Endometrial microvascular endothelial cells (primary cell): Measurements from ENCODE around the gene RNU5B-1. TPM values are rescaled to one million over a fixed set of nuclear protein-coding genes. Genes with fewer than 3 reads are reported as not detected.

Source experiments
- in situ Hi-C: cut with HindIII; loops from 2 replicates; pipeline ENCODE4 v1.10.0; 2017; ENCODE audit warnings: low sequenced_read_pairs, low pct_unique_long_range_greater_than_20kb; ENCODE audit errors: inconsistent ontology term
- total RNA-seq: library from RNA; depleted of rRNA; stranded (reverse); fragments of >200 nt; gene quantifications from one replicate; pipeline ENCODE4 v1.2.3, GENCODE V29; 2015; ENCODE audit errors: inconsistent ontology term

Gene RNU5B-1
- total RNA-seq, 1 donor from 2014 or later = not detected

DNA sequence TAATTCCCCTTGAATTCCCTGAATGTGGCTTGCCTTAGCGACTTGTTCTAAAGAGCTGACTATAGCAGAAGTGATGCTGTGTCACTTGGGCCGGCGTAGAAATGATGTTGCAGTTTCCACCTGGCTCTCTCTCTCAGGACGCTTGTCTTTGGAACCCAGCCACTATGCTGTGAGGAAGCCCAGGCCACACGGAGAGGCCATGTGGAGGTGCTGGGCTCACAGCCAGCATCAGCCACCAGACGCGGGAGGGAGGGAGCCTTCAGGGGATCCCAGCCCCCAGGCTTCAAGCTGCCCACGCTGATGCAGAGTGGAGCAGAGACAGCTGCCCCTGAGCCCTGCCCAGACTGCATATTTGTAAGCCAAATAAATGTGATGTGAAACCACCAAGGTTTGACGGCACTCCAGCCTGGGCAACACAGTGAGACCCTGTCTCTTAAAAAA is 18.6 kb downstream of the RNU5B-1 start:
- in situ Hi-C loops = no loop called here

DNA sequence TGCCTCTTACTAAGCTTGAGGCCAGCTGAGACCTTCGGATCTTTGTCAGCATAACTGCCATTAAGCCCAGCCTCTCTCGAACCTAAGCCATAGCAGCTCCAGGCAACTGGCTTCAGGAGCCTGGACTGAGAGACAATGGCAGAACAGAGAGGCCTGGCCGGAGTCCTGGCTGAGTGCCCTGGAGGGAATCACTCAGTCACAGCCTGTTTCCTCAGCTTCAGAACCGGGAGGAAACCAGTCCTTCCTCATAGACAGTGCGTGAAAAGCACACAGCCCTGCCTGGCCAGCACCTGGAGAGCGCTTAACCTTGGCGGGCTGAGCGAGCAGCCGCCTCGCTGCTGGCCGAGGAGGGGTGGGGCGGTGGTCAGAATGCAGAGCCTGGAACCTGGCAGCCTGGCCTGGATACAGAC is 21.6 kb downstream of the RNU5B-1 start:
- in situ Hi-C loops = no loop called here

DNA sequence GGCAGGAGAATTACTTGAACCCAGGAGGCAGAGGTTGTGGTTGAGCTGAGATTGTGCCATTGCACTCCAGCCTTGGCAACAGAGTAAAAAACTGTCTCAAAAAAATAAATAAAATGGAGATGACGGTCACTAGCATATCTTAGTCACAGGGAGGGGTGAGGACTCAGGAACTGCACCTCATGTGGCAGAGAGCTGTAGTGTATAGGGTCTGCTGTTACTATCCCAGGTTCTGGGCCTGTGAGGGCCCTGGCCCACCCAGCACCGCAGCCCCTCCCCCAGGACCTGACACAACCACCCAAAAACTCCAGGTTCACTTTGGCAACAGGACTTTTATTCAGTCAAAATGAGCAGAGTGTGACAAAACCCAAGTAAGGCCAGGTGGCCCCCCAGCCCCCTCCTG is 22.3 kb downstream of the RNU5B-1 start:
- in situ Hi-C loops = no loop called here

DNA sequence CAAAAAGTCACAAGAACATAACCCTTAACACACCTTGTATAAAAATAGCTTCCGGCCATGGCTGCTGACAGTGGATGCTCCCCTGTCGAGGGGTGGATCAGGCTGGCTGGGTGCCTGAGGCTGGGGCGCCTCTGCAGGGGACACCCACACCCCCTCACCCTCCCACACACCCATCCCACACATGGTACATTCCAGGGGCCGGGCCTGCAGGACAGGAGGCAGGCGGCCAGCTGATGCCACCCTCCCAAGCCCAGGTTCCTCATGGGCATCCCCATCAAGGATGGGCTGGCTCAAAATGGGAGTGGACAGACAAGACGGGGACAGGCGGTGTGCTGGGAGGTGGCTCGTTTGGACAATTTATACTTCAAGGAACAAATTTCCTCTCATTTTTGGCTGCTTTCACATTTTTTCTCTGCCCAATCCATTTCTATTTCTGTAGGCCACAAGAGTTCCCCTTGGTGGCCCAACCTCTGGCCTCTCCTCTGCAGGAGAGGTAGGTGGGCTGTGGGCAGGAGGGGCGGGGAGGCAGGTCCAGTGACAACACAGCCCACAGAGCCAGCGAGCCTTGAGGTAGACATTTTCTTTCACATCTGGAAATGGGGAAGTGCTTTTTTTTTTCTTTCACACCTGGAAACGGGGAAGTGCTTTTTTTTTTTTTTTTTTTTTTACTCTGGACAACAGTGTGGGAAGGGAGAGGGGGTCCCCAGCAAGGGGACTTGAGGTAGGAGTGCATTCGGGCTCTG is 23.3 kb downstream of the RNU5B-1 start:
- in situ Hi-C loops = no loop called here

DNA sequence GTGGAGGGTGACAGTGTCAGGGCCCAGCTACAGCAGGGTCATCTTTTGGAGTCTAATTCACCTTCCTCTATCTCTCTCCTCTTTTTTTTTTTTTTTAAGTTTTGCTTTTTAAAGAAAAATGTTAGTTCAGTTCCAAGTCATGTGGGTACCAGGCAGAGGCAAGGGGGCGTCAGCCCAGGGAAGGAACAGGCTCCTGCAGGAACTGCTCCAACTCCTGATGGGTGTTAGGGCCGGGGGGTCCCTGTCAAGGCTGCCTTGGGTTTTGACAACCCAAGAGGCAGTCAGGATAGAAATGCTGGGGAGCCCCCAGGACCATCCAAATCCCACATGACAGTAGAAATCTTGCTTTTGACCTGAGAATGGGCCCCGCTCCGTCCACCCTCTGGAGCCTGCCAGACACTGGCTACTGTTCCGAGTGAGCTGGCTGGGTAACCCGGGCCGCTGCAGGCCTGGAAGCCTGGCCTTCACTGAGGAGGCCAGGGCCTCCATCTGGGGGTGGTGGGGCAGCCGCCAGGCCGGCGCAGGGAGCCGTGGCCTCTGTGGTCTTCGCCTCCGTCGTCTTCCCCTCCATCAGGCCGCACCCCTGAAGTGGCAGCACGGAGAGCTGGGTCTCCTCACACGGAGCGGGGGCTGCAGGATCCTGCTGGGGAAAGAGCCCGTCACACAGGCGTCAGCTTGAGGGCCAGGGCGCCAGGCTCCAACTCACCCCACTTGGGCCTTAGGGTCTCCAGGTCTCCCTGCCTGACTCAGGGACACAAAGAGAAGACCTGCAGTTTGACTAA is 24.2 kb downstream of the RNU5B-1 start:
- in situ Hi-C loops = no loop called here

DNA sequence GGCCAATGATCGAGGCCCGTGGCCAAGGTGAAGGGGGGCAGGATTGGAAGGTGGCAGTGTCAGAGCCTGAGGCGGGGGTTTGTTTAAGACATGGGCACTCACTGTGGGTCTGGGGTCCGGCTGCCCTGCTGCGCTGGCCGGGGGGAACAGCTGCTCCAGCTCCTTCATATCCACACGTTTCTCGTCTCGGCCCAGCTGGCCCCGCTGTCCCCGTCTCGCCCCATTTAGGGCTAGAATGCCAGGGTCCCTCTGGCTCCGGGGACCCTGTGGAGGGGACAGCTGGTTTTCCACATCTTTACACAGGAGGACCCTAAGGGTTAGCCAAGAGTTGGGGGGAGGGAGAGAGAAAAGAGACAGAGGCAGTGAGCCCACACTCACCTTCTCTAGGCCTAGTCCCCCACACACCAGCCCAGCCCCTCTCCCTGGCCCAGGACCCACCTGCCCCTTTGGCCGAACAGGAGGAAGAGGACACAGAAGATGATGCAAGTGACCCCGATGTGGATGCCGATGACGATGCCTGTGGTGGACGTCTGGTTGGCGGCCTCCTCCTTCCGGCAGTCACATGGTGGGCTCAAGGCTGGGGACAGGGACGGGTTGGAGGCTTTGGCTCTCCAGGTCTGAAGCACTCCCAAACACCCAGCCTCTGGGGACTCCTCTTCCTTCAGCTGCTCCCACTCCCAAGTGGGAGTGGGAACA is 25.0 kb downstream of the RNU5B-1 start:
- in situ Hi-C loops = no loop called here

DNA sequence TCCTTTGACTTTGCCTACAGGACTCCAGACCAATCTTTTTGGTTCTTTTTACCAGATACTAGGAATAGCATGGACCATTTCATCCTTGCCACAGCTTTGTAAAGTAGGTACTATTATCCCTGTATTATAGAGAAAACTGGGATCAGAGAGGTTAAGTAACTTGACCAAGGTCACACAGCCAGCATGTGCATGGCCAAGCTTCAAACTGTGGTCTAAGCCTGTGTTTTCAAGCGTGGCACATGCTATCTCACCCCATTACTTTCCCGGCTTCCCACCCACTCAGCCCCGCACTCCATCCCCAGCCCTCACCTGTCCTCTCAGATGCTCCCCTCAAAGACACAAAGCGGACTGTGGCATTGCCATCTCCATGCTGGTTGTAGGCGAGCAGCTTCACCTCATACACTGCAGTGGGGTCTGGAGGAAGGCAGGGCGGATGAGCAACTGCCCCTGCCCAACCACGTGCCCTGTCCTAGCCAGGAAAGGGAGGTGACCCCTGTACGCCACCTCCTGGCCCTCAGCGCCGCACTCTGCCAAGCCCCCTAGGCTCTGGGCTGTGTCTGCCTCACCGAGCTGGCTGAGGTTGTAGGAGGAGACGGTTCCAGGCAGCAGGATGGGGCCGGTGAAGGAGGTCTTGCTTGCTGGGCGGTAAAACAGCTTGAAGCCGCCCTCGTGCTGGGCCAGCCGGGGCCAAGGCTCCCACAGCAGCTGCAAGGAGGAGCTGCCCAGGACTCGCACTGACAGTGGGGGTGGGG is 25.7 kb downstream of the RNU5B-1 start:
- in situ Hi-C loops = no loop called here

DNA sequence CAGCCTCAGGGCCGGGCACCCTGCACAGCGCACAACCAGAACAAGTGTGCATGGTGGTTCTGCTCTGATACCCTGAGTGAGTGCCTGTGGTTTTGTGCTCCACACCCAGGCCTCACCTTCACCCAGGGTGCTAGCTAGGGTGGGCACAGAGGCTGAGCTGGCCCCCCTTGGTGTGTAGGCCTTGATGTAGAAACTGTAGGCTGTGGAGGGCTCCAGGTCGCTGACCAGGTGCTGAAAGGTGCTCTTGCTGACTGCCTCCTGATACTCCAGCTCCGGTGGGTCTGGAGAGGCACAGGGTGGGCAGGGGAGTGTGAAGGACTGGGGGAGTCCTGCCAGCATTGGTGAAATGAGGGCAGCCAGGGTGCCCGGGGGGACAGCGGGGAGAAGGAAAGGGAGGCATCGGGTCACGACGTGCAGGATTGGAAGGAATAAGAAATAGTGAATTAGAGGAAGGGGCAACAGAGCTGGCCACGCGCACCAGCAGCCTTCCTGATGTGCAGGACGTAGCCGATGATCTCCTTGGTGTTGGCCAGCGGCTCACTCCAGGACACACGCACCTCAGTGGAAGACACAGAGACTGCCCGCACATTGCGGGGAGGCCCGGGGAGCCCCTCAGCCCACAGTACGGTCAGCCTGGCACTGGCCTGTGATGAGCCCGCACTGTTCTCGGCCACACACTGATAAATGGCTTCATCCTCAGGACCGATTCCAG is 26.6 kb downstream of the RNU5B-1 start:
- in situ Hi-C loops = no loop called here

DNA sequence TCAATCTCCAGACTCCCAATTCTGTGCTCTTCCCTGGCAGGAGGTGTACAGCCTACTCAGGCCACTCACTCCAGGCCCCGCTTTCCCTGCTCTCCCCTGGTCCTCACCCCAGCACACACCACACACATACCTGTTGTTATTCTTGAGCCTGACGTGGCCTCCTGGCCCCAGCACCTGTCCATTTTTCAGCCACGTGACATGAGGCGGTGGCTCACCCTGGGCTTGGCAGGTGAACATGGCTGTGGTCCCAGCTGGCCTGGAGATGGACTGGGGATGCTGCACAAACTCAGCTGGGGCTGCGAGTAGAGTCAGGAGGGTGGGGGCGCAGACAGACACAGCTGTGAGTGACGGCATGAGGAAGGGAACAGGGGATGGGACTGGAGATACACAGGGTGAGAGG is 27.3 kb downstream of the RNU5B-1 start:
- in situ Hi-C loops = no loop called here

DNA sequence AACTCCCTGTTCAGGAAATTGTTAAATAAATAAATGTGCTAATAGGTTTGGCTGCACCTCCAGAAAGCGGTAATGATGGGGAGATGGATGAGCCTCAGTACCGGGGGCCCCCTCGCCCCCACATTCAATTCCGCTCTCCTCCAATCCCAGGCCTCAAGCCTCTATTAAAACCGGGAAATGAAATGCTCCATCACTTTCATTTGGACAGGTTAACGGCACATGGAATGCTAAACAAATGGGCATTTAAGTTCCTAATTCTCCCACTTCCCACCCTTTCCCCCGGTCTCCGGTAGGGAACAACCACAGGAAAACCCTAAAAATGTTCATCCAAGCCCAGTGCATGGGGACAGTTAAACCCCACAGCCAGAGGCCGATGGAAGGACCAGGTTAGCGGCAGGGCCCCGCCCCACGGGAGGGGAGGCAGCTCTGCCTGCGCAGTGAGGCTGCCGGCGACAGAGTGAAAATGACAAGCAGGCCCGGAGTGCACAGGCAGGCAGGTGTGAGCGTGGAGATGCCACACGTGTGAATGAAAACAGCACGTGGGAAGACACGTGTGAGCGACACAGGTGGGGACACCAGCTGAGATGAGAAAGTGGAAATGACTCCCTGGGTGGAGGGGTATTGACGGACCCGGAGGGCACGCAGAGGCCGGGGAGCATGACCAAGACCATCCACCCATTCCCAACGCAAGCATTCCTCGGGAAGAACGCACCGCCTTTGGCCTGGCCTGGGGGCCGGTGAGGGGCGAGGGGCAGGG is 28.1 kb downstream of the RNU5B-1 start:
- in situ Hi-C loops = no loop called here

DNA sequence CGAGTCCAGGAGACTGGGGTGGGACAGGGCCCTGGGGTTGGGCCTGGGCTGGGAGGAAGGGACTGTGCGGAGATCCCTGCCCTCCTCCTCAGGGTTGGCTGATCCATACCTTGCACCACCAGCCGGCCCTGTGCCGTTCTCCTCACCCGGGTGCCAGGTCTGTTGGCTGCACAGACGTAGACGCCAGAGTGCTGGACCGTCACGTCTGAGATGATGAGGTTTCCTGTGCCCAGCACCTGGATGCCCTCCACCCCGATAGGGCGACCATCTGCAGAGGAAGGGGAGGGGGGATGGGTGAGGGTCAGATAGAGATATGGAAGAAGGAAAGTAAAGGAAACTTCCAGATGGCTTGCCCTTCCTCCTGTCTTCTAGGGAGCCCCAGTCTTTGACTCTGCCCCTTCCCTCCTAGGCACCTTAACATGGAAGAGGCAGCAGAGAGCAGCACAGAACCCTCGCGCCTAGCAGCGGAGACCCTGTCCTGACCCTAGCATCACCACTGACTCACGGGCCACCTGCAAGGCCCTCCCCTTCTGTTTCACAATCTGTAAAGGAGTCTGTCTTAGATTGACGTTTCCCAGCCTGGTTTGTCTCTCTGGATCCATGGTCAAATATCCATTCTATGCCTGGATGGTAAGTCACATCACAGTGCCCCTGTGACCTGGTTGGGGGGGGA is 28.8 kb downstream of the RNU5B-1 start:
- in situ Hi-C loops = no loop called here

DNA sequence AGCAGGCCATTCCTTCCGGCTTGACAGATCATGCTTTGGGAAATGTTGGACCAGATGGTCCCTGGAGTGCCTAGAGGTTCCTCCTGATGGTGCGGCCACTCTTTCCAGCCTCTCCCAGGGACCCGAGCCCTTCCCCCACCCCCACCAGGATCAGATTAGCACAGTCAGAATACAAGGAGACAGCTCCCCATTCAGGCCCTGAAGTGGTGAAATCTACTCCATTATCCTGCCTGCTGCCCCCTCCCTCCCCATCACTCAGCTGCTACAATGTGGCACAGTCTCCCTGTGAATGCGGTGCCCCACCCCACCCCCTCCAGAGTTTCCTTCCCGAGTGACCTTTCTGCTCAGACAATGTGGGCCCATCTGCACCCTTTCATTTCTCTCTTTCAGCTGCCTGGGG is 29.4 kb downstream of the RNU5B-1 start:
- in situ Hi-C loops = no loop called here

DNA sequence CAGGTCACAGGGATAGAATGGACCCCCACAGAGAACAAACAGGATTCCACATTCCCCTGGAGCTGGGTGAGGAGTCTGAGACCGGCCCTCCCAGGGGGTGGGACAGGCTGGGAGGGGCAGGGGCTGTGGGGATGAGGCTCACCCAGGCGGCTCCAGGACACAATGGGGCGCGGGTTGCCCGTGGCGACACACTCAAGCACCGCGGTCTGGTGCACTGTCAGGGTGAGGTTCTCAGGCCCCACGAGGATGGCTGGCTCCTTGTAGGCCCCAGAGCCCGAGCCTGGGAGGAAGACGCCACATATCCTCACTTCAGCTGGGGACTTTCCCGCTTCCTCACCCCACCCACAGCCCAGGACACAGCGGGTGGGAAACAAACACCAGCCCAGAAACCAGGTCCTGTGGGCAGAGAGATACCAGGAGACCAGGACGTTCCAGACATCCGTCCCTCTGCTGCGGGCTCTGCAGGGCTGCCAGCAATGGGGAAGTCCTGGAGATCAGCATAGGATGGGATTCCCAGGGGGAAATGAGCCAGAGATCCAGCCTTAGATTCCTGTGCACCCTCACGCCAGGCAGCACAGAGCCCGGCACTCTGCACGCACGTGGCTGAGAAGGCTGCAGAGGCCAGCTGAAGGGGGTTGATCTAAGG is 30.2 kb downstream of the RNU5B-1 start:
- in situ Hi-C loops = no loop called here

DNA sequence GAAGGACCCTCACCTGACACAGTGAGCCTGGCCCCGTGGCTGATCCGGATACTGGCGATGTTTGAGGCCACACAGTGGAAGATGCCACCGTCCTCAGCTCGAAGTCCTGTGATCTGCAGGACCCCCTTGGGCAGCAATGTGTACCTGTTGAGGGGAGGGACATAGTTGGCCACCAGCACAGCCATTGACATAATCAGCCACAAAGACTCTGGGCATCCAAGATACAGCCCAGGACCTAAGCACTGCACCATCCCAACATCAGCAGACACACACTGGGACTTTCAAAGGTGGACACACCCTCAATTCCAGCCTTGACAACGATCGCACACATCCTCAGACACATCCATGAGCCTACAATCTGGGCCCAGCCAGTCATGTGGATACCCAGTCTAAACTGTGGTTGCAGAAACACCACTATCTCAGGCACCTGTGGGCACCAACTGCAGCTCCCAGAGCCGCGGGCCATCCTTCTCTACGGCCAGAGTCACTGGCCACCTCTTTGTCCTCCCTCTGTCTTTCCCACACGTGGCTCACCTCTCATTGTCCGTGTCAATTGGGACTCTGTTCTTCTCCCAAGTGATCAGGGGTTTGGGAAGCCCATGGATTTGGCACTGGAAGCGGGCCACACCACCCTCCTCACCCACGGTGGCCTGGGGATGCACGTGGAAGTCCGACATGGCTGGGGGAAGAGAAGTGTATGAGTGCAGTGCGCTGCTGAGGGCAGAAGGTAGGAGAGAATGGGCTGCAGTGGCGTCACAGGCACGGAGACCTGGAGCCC is 31.0 kb downstream of the RNU5B-1 start:
- in situ Hi-C loops = no loop called here

DNA sequence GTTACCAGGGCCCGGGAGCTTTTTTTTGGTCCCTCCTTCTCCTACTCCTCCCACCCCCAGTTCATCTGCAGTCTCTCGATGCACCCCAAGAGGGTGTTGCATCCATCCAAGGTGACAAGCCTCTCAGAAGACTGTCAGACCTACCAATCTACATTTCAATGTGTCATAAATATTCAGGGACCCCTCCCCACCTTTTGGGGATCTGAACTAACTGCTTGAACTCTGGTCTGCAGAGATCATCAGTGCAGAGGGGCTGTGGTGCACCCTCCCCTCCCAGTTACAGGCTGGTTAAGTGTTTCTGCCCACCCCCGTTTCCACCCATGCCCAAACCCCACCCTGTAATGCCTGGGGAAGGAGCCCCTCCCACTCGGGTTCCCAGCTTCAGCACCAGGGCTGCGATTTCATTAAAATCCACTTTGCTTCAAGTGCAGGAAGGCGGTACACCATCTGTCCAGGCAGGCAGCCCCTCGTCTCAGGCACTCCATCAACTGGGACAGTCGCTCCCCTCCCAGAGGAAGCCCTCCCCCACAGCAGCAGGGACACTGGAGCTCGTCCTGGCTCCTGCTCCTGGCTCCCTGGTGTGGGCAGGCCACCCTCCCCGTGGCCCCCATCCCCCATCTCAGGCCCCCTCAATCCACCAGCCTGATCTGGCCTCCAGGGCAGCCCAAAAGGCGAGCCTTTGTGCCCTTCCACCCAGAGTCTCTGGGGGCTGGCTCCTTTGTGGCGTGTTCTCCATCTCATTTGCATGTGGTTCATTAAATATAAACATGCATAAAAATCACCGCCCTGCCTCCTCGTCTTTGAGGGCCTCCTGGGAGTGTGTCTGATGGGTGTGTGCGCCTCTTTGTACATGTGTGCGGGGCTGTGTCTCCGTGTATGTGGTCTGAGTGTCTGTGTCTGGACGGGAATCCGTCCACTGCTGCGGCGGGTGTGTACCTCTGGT is 32.3 kb downstream of the RNU5B-1 start:
- in situ Hi-C loops = no loop called here
